HL-60 (cell line): ENCODE results near the gene HAUS8.

Source experiments
- DNase-seq, 2 experiments: peaks; one replicate each; pipeline ENCODE4 v3.0.0-alpha.2; 2010 to 2020; ENCODE audit warnings: low read depth in 1 of 2, low spot score in 1 of 2
- H3K27ac ChIP-seq: fragments of 250-450 bp; sonication (Bioruptor Pico); replicated peaks from 2 replicates; pipeline ENCODE4 v1.5.1; 2020; ENCODE audit warnings: mild to moderate bottlenecking, moderate library complexity
- H3K27me3 ChIP-seq: fragments of 250-450 bp; sonication (Bioruptor Pico); 2 replicates; pipeline ENCODE4 v1.5.1; 2021; ENCODE audit warnings: mild to moderate bottlenecking, moderate library complexity; ENCODE audit not compliant: insufficient read depth, poor library complexity, severe bottlenecking
- H3K4me3 ChIP-seq: replicated peaks from 2 replicates; pipeline ENCODE4 v1.5.1; 2011; ENCODE audit warnings: mild to moderate bottlenecking, control low read depth, low read length; ENCODE audit not compliant: insufficient read depth
- GABPA ChIP-seq: IDR thresholded peaks from 2 replicates; pipeline ENCODE4 v1.6.1; 2012; ENCODE audit warnings: low read depth
- POLR2AphosphoS5 ChIP-seq: IDR thresholded peaks from 2 replicates; pipeline ENCODE4 v1.6.1; 2012; ENCODE audit warnings: low read depth
- SPI1 ChIP-seq: IDR thresholded peaks from 2 replicates; pipeline ENCODE4 v1.6.1; 2012; ENCODE audit warnings: low read depth, mild to moderate bottlenecking, borderline replicate concordance
- TF ChIP-seq, protein P1 (sequence below): IDR thresholded peaks from one replicate; pipeline ENCODE4 v1.5.1; 2011; ENCODE audit warnings: low read length, control low read depth, inconsistent platforms; ENCODE audit not compliant: insufficient read depth
- TF ChIP-seq, protein P2 (sequence below): IDR thresholded peaks from 2 replicates; pipeline ENCODE4 v1.6.1; 2012; ENCODE audit warnings: low read depth; ENCODE audit not compliant: insufficient replicate concordance

The HAUS8 gene

DNA sequence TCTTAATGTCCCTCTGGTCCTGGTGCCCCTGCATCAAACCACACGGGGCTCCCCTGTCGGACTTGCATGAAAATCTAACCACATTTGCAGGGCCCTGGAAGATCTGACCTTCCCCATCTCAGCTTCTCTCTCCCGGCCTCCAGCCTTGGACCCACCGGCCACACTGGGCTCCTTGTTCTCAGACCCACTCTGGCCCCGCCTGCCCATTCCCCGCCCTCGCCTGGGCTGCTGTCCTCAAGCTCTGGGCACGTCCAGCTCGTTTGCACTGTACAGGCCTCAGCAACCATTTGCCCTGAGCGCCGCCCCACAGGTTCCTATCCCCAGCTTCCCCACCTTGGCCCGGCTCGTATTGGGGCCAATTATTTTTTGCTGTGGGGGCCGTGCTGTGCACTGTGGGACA, 10.9 kb upstream of the HAUS8 start:
- Histone ChIP-seq H3K27me3 (no peaks in the 10 kb centered on the region), H3K27ac (no peak overlapping the region), H3K4me3 (no peak overlapping the region)
- no peak for DNase-seq
- no peak for TF ChIP-seq SPI1
- TF ChIP-seq, protein P1, sequence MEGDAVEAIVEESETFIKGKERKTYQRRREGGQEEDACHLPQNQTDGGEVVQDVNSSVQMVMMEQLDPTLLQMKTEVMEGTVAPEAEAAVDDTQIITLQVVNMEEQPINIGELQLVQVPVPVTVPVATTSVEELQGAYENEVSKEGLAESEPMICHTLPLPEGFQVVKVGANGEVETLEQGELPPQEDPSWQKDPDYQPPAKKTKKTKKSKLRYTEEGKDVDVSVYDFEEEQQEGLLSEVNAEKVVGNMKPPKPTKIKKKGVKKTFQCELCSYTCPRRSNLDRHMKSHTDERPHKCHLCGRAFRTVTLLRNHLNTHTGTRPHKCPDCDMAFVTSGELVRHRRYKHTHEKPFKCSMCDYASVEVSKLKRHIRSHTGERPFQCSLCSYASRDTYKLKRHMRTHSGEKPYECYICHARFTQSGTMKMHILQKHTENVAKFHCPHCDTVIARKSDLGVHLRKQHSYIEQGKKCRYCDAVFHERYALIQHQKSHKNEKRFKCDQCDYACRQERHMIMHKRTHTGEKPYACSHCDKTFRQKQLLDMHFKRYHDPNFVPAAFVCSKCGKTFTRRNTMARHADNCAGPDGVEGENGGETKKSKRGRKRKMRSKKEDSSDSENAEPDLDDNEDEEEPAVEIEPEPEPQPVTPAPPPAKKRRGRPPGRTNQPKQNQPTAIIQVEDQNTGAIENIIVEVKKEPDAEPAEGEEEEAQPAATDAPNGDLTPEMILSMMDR: no peak
- TF ChIP-seq, protein P2, sequence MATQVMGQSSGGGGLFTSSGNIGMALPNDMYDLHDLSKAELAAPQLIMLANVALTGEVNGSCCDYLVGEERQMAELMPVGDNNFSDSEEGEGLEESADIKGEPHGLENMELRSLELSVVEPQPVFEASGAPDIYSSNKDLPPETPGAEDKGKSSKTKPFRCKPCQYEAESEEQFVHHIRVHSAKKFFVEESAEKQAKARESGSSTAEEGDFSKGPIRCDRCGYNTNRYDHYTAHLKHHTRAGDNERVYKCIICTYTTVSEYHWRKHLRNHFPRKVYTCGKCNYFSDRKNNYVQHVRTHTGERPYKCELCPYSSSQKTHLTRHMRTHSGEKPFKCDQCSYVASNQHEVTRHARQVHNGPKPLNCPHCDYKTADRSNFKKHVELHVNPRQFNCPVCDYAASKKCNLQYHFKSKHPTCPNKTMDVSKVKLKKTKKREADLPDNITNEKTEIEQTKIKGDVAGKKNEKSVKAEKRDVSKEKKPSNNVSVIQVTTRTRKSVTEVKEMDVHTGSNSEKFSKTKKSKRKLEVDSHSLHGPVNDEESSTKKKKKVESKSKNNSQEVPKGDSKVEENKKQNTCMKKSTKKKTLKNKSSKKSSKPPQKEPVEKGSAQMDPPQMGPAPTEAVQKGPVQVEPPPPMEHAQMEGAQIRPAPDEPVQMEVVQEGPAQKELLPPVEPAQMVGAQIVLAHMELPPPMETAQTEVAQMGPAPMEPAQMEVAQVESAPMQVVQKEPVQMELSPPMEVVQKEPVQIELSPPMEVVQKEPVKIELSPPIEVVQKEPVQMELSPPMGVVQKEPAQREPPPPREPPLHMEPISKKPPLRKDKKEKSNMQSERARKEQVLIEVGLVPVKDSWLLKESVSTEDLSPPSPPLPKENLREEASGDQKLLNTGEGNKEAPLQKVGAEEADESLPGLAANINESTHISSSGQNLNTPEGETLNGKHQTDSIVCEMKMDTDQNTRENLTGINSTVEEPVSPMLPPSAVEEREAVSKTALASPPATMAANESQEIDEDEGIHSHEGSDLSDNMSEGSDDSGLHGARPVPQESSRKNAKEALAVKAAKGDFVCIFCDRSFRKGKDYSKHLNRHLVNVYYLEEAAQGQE: no peak
- no peak for TF ChIP-seq GABPA
- no peak for TF ChIP-seq POLR2AphosphoS5

DNA sequence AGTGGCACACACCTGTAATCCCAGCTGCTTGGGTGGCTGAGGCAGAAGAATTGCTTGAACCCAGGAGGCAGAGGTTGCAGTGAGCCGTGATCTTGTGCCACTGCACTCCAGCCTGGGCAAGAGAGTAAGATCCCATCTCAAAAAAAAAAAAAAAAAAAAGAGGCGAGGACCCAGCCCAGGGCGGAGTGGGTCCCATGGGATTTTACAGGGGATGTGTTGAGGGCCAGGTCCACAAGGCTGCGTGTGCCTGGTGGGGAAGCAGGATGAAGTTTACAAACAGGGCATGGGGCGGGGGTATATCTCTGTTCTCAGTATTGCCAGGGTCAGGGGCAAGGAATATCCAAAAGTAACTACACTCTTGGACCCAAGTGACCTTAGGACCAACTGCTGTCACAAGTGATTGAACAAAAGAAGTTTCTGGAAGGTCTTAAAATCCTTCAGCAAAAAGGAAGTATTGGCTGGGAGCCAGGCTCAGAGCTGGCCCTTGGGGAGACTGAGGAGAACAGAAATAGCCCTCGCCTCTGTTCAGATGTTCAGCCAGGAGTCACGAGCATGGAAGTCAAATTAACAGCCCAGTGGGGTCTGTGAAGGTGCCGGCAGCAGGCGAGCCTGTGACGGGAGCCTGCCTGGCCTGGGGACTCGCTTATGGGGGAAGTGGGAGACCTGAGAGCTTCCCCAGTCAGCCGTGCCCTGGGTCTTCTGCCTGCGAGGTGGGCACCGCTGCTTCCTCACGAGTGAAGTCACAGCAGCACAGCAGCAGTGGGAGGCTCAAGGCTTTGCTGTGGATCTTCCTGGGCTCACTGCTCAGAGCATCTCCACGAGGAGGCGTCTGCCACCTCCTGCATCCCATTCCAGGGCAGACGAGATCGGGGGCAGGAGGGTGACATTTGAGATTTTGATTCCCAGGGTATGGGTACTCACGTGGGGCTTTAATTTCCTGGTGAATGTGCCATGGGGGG, 6.7 kb upstream of the HAUS8 start:
- Histone ChIP-seq H3K27me3 (no peaks in the 10 kb centered on the region), H3K4me3 (no peak overlapping the region), H3K27ac (no peak overlapping the region)
- DNase-seq: no peak
- TF ChIP-seq SPI1 (no peak), POLR2AphosphoS5 (no peak), GABPA (no peak)
- TF ChIP-seq, protein P1: no peak
- TF ChIP-seq, protein P2: no peak

DNA sequence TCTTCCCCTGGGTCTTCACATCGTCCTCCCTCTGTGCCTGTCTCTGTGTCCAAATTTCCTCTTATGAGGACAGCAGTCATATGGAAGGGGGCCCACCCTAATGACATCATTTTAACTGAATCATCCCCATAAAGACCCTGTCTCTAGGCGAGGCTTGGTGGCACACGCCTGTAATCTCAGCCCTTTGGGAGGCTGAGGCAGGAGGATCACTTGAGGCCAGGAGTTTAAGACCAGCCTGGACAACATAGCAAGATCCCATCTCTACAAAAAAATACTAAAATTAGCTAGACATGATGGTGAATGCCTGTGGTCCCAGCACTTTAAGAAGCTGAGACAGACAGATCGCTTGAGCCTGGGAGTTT, 5.2 kb upstream of the HAUS8 start:
- DNase-seq: no peak
- Histone ChIP-seq H3K27me3 (no peaks in the 10 kb centered on the region), H3K27ac (no peak overlapping the region), H3K4me3 (no peak overlapping the region)
- TF ChIP-seq, protein P2: no peak
- TF ChIP-seq GABPA (no peak), POLR2AphosphoS5 (no peak), SPI1 (no peak)
- TF ChIP-seq, protein P1: no peak
